ENCODE results near the gene PADI4.
A peak's percentile ranks its signal among the peaks of the same experiment; 100 is the strongest.

PADI4 gene

DNA sequence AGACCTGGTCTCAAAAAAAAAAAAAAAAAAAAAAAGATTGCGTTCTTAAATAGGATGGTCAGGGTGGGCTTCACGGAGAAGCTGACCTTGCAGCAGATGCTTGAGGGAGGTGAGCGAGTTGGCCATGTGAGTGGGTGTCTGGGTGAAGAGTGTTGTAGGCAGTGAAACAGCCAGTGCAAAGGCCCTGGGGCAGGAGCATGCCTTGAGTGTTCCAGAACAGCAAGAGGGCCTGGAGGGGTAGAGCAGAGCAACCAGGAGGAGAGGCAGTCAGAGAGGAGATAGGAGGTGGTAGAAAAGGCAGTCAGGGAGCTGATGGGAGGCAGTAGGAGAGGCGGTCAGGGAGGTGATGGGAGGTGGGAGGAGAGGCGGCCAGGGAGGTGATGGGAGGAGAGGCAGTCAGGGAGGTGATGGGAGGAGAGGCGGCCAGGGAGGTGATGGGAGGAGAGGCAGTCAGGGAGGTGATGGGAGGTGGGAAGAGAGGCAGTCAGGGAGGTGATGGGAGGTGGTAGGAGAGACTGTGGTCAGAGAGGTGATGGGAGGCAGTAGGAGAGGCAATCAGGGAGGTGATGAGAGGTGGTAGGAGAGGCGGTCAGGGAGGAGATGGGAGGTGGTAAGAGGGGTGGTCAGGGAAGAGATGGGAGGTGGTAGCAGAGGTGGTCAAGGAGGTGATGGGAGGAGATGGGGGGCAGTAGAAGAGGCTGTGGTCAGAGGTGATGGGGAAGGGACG is 43.8 kb downstream of the PADI4 start:
- no peak for DNase-seq

DNA sequence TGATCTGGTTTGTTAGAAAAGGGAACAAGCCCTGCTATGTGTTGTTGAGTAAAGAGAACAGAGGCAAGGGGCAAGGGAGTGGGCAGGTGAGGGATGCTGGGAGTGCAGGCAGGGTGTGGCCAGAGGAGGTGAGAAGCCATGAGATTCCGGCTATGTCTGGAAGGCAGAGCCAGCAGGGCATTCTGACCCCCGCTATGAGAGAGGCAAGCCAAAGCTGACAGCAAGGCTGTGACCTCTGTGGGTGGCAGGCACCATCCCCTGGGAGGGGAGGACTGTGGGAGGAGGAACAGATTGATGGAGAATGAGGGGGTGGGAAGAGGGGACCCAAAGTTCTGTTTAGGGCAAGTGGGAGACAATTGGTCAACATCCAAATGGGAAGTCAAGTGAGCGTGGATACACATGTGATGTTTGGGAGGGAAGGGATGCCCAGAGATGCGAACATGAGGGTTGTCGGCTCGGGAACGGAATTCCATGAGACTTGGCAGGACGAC is 44.5 kb downstream of the PADI4 start:
- no peak for DNase-seq

DNA sequence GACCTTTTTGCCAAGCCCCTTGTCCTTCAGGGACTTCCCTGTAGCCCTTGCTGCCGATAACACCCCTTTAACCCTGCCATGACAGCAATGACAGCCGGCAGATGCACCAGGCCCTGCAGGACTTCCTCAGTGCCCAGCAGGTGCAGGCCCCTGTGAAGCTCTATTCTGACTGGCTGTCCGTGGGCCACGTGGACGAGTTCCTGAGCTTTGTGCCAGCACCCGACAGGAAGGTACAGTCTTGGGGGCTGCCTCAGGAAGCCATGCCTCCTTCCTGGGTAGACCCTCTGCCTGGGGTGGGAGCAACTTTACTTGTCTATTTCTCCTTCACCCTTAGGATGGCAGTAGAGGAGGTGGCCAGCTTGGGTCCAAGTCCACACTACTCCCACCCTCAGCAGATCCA is 47.9 kb downstream of the PADI4 start:
- DNase-seq, result no peak

DNA sequence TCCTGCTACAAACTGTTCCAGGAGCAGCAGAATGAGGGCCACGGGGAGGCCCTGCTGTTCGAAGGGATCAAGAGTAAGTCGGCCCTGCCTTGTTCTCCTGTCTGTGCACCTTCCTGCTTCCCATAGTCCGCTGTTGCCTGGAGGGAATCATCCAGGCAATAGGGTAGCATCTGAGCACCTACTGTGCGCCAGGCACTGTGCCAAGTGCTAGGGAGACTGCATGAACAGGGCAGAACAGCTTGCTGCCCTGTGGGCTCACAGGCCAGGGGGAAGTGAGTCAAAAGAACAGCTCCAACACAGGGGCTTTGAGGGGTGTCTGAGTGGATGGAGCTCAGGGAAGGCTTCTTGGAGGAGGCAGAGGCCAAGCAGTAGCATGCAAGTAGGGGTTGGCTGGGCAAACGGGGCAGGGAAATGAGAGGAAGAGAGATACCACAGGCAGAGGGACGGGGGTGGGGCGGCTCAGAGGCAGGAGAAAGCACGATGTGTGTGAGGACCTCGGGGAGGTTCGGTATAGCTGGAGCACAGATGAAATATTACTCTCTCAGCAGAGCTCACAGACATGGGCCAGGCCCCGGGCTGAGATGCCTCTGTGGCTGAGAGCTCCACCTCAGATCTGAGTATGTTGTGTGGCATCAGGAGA is 48.5 kb downstream of the PADI4 start:
- no peak for DNase-seq

DNA sequence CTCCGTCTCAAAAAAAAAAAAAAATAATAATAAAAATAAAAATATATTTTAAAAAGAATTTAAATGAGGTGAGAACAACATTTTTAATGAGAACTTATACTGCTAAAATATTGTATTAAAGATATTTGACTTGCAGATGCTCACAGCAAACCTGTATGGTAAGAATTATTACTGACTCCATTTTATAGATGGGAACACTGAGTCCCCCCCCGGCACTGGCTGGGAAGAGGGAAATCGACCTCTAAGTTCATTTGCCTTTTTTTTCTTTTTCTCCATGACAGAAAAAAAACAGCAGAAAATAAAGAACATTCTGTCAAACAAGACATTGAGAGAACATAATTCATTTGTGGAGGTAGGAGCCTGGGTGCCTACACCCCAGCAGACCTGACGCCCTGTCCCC is 50.6 kb downstream of the PADI4 start:
- DNase-seq, result no peak

DNA sequence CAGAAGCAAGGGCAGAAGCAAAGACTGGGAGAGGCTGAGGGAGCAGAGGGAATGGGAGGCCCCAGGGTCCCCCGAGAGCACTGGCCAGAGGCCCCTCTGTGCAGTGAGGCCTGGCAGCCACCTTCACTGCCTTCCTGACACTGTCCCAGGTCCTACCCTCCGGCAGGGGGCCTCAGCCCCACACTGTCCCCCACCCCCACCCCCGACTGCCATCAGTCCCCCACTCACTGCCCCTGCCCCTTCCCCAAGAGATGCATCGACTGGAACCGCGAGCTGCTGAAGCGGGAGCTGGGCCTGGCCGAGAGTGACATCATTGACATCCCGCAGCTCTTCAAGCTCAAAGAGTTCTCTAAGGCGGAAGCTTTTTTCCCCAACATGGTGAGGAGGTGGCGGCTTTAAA is 51.0 kb downstream of the PADI4 start:
- DNase-seq, result no peak

DNA sequence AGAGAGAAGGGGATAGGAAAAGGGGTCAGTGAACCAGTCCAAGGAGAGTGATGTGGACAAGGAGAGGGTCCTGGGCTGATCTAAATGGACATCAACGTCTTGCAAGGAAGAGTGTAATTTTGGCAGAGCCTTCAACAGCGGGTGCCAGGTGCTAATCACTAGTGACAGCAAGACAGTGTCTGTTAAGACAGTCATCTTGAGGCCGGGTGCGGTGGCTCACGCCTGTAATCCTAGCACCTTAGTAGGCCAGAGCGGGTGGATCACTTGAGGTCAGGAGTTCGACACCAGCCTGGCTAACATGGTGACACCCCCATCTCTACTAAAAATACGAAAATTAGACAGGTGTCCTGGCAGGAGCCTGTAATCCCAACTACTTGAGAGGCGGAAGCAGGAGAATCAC is 51.8 kb downstream of the PADI4 start:
- DNase-seq, result no peak

DNA sequence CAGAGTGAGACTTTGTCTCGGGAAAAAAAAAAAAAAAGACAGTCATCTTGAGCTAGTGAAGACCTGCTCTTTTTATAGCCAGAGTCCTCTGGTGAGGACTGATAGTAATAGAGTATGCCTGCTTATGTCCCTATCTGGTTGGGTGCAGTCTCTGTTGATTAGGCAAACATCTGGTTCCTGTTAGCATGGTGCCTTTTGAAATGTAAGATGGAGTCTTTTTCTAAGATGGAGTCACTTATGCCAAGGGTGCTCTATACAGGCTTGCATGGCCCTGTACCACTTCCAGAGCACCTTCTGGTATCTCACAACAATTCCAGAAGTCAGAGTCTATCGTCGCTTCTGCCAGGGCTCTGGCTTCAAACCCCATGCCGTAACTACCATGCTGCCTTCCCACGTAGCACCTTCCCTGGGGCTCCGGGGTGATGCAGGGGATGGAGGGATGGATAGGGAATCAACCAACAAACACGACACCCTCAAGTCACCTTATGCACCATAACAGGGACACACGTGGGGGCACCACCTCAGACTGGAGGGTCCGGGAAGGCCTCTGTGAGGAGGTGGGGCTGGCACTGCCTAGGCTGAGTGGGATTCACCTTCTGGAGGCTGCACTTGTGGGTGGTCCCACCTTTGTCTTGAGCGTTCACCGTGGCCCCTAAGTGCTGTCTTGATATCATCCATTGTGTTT is 52.4 kb downstream of the PADI4 start:
- DNase-seq, result no peak

DNA sequence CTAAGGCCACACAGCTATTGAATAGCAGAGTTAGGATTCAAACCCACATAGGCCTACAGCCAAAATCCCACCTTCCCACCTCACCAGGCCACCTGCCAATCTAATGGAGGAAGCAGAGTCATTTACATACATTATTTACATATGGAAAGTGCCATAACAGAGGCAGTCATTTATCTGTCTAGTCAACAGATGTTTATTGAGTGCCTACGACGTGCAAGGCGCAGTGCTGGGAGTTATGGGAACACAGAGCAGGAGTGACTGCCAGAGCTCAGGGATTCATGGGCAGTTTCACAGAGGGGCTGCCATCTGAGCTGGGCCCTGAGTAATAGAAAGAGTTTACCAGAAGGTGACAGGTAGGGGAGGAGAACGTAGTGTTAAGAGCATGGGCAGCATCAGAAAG is 53.7 kb downstream of the PADI4 start:
- DNase-seq, result no peak

DNA sequence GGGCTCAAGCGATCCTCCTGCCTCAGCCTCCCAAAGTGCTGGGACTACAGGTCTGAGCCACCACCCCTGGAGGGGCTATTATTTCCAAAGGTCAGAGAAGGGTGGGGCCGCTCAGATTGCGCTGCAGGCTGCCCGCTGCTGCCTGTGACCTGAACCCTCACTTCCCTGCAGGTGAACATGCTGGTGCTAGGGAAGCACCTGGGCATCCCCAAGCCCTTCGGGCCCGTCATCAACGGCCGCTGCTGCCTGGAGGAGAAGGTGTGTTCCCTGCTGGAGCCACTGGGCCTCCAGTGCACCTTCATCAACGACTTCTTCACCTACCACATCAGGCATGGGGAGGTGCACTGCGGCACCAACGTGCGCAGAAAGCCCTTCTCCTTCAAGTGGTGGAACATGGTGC is 55.4 kb downstream of the PADI4 start:
- DNase-seq, result no peak

DNA sequence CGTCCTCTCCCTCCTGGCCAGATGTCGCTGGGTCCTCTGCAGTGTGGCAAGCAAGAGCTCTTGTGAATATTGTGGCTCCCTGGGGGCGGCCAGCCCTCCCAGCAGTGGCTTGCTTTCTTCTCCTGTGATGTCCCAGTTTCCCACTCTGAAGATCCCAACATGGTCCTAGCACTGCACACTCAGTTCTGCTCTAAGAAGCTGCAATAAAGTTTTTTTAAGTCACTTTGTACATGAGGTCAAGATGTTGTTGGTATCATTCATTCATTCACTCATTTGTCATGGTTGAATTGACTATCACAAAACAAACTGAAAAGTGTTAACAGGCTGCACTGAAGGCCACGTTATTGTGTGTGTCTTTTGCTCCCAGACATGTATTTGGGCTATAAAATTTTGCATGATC is 55.8 kb downstream of the PADI4 start:
- DNase-seq, result no peak

DNA sequence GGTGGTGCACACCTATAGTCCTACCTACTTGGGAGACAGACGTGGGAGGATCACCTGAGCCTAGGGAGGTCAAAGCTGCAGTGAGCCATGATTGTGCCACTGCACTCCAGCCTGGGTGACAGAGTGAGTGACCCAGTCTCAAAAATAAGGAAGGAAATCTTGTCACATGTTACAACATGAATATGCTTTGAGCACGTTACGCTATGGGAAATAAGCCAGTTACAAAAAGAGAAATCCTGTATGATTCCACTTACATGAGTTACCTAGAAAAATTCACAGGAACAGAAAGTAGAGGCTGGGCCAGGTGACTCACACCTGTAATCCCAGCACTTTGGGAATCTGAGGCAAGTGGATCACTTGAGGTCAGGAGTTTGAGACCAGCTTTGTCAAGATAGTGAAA is 57.3 kb downstream of the PADI4 start:
- DNase-seq, result no peak

DNA sequence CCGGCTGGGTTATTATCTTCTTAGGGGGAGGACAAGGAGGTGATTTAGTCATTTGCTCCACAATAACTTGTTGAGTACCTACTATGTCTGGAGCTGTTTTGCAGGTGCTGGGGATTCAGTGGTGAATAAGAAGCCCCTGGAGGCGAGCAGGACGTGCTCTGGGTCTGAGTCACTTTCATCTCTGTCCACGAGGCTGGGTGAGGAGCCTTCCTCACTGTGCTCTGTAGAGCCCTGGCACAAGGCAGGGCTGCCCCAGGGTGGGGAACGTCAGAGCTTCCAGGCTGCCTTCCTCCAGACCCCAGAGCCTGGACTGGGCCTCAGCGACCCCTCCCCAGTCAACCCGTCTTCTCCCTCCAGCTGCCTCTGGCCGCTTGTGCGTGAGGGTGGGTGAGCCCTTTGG is 61.5 kb downstream of the PADI4 start:
- no peak for DNase-seq

DNA sequence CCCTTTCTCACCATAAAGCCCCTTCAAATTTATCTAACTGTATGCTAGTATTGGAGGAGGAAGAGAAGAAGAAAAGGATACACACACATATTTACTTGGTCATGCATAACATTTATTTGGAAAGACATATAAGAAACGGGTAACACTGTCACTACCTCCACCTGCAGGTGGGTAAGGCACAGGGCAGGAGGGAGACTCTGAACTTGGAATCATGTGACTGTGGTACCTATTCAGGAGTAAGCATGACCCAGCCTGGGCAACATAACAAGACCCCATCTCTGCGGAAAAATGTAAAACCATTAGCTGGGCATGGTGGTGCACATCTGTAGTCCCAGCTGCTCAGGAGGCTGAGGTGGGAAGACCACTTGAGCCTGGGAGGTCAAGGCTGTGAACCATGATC is 62.6 kb downstream of the PADI4 start:
- no peak for DNase-seq

DNA sequence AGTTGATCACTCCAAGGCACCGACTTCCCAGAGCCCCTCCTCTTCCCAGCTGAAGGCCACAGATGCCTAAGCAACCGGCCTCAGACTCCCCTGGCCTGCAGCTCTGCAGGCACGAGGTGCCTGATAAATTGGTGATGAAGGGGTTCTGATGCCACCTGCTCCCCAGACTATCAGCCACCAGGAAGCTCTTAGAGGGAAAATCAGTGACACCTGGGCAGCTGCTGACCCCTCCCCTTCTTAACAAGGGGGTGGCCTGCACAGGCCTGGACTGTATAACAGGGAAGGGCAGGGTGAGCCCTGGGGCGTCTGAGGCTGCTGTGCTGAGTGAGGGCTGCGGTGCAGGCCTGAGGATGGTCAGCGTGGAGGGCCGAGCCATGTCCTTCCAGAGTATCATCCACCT is 63.9 kb downstream of the PADI4 start, which contains the start of gene PADI6:
TSS of gene PADI6 (plus strand) at position 301 of the 400 bp plus-strand sequence. CDS start at position 351, 50 bp downstream.
- no peak for DNase-seq

DNA sequence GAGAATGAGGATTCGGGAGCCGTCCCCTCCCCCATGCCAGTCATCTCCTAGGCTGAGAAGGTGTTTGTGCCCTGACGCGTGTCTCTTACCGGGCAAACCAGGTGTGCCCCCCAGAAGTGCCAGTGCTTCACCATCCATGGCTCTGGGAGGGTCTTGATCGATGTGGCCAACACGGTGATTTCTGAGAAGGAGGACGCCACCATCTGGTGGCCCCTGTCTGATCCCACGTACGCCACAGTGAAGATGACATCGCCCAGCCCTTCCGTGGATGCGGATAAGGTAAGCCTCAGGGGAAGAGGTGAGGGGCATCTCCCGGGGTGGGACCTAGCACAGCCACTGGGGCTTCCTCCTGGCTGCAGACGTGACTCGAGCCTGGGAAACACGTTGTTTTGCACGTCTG is 65.0 kb downstream of the PADI4 start:
- no peak for DNase-seq

DNA sequence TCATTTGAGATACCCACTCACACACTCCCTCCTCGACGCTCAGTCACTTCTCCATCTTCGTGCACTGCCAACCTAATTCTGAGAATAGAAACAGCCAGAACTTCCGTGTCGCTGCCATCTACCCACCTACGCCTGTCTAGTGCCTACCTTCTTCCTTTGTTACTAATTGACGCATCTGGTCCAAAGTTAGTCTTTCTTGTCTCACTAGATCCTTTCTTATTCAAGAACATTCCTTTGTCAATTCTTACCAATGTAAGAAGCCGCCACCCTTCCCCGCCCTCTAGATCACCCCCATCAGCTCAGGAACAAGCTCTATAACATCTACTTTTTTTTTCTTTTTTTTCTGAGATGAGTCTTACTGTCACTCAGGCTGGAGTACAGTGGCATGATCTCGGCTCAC is 67.7 kb downstream of the PADI4 start:
- DNase-seq, result no peak

DNA sequence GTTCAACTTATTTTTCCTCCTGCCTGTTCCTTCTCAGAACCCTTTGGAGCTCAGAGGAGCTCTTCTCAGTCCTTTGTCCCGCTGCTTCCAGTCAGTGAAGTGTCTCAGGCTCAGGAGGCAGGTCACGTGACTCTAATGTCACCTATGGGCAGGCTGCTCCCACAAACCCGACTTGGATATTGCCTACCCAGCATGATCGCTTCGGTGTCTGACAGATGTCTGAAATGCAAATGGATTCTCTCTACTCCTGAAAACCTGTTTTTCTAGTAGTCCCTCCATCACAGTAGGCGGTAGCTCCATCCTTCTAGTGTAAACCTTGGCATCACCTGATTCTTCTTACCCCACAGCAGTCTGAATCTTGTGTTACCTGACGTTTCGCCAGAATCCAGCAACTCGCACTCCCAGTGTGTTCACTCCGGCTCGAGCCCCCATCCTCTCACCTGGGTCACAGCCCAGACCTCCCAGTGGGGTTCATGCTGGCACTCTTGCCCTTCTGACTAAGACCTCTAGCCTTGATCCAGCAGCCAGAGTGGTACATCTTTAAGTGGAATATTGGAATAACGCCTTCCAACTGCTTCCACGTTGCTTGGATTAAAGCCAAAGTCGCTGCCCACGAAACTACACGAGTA is 69.4 kb downstream of the PADI4 start:
- DNase-seq, result peak; percentile 26

DNA sequence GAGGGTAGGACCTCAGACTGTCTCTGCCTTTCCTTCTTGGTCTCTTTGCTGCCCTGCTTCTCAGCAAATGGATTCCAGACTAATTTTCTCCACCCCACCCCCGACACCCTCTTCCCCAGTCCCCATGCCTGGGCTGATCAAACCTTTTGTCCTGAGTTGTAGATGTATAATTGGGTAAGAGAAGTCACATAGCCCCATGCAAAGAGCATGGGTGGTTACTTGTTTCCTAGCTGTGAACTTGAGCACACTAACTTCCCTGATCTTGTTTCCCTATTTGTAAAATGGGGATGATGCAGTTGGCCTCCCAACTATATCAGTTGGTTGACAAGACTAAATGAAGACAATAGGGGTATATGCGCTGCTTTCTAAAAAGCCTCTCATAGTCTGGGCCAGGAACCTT is 73.2 kb downstream of the PADI4 start:
- no peak for DNase-seq

DNA sequence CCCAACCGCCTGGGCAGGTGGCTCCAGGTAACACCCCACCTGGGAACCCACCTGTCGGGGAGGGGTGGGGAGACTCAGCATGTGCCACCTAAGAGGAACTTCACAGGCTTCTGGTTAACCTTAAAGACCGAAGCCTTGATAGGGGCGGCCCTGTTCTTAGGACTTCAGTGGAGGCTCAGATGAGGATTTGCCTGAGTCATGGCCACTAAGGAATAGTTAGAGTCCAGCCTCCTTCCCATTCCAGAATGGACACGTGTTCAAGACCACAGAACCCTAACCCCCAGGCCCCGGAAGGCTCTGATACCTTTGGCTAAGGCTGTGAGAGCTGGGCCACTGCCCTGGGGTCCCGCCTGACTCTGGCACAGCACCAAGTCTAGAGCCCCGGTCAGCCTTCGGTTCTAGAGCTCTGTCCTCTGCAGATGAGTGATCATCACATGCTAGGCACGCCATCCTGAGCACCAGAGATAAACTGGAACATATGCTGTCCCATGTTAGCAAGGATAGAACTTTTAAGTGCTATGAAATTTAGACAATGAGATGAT is 84.3 kb downstream of the PADI4 start:
- no peak for DNase-seq

DNA sequence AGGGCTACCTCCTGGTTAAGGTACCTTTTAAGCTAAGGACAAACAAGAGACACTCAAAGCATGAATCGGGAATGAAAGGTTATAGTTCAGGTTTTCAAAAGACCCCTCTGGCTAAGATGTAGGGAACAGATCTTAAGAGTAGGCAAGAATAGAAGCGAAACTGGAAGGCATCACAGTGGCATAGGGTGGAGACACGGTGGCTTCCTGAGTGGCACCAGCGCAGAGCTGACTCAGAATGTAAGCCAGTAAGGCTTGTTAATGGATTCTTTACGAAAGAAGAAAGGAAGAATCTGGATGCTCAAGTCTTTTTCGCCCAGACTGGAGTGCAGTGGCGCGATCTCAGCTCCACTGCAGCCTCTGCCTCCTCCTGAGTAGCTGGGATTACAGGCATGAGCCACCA is 85.2 kb downstream of the PADI4 start:
- no peak for DNase-seq

DNA sequence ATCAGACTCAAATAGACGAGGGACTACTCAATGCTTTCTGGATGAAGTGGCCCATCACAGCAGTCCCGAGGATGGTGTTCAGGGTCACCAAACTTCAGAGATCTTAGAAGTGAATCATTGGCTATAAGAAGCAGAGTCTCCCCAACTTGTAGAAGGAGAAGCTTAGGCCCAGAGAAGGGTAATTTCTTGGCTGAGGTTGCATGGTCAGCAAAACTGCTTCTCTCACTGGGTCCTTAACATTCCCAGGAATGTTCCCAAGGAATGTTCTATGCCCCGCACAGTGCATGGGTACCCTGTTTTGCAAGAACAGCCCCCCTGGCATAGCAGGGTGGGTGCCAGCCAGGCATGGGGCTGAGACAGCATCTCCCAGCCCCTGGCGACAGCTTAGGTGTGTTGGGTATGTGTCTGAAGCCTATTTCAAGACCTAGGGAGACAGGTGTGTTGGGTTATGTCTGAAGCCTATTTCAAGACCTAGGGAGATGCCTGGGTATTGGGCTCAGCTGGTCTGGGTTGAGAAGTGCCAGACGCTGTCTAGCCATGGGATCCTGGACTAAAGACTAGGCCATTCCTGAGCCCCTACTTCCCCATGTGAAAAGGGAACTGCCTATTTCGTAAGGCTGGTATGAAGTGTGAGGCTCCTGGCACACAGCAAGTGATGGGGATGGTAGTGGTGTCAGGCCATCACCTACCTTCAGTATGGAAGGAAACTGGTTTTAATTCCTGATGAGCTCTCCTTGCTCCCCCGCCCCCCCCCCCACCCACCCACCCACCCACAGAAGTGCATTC is 90.1 kb downstream of the PADI4 start:
- no peak for DNase-seq

Data from NCI-H2029 (cell line).